Right forelimb (tissue), 1 donor: Measurements from ENCODE around the gene ACSL4.
"Not testable (repeated sequence)": the region's sequence is repeated elsewhere in the genome, so short reads cannot be mapped to it uniquely, and the experiment has no call there.

ENCODE experiments used
- DNase-seq: peaks from one replicate; pipeline ENCODE4 v3.0.0-alpha.2; 2018

Gene ACSL4

DNA sequence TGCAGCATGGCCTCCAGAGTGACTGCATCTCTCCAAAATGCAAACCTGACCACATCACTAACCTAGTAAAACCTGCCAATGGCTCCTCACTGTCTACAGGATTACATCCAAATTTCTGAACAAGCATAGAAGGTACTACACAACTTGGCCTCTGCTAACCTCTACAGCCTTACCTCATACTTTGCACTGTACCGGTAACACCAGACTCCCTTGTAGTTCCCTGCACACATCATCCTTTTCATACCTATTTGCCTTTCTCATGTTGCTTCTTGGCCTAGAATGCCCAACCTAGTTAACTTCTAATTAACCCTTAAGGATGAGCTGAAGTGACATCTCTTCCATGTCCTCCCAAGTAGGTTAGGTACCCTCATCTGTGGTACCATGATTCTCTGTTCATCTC, 74.7 kb downstream of the ACSL4 start:
- DNase-seq = no peak

- DNase-seq = not testable (repeated sequence)
Observed at GRCh38 chrX:109657364-109657763, 75.7 kb downstream of the ACSL4 start.

DNA sequence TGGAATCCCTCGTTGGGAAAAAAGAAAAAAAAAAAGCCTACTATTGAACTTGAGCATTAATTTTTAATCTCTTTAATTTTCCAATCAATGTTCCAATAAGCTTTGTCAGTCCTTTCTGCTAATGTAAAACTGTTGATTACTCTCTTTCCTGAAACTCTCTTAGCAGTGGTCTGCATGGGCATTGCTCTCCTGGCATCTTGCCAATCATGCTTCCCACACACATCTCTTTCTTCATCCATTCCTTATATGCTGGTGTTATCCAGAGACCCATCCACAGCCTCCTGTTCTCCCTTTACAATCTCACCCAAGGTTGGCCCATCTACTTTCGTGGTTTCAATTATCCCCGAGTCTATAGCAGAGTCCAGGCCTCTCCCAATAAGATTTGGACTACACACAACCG, 76.3 kb downstream of the ACSL4 start:
- DNase-seq = no peak

DNA sequence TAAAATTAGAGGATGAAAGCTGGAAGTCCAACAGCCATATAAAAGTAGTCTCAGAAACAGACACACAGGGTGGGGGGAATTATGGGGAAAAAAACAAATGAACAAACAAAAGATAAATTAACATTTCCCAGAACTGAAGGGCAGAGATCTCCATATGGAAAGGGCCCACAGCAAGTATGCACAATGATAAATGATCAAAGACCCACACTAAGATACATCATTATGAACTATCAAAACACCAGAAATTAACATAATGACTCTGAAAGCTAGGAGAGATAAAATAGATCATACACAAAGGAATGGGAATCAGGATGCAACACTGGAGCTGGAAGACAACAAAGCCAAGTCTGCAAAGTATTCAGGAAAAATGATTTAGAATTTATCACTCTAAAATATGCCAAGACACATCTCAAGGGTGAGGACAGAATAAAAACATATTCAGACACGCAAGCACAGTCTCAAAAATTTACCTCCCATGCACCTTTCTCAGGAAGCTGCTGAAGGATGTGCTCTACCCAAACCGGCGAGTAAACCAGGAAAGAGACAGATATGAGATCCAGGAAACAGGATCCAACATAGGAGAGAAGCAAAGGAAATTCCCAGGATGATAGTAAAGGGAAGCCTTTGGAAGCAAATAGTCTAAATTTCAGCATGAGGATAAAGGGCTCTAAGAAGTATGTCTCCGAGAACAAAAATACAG, 77.4 kb downstream of the ACSL4 start:
- DNase-seq = no peak

- DNase-seq = no peak
Observed at GRCh38 chrX:109654516-109655109, 78.4 kb downstream of the ACSL4 start.

GRCh38 chrX:109644671-109645070, 88.4 kb downstream of the ACSL4 start:
- not testable (repeated sequence) for DNase-seq

DNA sequence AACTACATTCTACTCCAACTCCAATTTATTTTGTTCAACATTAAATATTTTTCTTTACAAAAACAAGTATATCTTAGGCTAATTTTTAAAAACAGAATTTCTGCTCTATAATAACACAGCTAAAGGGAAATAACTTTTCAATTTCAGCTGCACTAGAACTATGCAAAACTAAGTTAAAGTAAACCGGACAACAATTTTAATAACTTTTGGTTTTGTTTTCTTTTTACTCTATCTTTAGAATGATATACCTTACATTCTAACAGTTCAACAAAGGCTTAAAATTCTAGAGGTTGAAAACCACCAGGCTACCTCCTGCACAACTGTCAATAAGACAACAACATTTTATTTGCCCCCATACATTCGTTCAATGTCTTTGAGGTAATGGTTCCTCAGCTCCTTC, 89.4 kb downstream of the ACSL4 start:
- DNase-seq = no peak

GRCh38 chrX:109638158-109638557, 94.9 kb downstream of the ACSL4 start:
- DNase-seq = no peak

DNA sequence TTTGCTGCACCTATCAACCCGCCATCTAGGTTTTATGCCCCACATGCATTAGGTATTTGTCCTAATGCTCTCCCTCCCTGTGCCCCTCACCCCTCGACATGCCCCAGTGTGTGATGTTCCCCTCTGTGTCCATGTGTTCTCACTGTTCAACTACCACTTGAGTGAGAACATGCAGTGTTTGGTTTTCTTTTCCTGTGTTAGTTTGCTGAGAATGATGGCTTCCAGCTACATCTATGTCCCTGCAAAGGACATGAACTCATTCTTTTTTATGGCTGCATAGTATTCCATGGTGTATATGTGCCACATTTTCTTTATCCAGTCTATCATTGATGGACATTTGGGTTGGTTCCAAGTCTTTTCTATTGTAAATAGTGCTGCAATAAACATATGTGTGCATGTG, 95.6 kb downstream of the ACSL4 start:
- not testable (repeated sequence) for DNase-seq

DNA sequence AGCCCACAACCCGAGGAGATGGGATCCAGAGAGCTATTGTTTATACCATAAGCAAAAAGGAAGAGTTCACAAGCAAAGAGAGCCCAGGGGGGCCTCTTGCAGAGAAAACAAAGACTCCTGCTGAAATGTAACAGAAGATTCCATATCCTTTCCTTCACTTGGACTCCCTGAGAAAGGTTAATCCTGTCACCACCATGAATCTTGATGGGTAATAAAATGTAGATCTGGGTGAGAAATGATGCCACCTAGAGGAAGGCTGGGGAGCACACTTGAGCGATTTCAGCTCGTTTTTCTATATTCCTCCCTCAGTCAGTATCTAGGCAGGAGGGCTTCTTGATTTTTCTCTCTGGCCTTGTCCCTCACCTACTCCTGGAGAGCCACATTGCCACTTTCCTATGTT, 97.9 kb downstream of the ACSL4 start:
- no peak for DNase-seq

DNA sequence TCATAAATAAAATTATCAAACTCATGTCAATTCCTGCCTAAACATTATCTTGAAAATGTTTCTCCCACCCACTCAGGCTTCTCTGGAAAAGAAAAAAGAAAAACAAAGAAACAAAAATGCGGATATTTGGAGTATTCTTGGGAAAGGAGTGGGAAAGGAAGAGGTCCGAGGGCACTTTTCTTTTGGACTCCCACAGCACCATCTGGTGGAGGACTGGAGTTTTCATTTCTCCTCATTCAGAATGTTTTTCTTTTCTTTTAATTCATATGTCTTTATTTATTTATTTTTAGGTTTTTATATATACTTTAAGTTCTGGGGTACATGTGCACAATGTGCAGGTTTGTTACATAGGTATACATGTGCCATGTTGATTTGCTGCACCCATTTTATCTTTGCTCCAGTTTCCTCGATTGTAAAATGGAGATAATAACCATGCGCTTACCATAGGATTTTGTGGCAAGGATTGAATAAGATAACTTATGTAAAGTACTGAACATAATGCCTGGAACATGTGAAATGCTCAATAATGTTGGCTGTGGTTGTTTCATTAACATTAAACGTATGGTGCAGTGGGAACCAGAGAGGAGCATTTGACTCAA, 100.1 kb downstream of the ACSL4 start:
- DNase-seq = peak; percentile 47

DNA sequence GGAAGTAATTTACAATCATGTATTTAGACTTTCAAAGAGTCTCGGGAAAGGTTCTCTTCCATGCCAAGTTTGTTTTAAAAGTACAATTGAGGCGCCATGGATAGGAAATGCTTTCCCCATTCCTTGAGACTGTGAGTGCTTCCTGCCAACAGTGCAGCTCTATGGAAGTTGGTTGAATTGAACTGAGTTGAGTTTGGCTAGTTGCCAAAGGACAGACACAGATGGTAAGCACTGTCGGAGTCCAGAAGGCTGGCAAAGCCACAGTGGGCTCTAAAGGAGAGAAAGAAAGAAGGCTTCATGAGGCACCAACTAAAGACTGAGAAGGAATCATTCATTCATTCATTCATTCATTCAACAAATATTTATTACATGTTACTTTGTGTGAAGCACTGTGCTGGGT, 103.7 kb downstream of the ACSL4 start:
- no peak for DNase-seq

GRCh38 chrX:109626637-109627036, 106.4 kb downstream of the ACSL4 start:
- DNase-seq = no peak

- DNase-seq = peak; percentile 58
Observed at GRCh38 chrX:109624641-109625616, 108.1 kb downstream of the ACSL4 start, which contains the start of gene KCNE5. TSS of gene KCNE5 (minus strand) at chrX:109625172. CDS start at chrX:109625020, 152 bp downstream.

DNA sequence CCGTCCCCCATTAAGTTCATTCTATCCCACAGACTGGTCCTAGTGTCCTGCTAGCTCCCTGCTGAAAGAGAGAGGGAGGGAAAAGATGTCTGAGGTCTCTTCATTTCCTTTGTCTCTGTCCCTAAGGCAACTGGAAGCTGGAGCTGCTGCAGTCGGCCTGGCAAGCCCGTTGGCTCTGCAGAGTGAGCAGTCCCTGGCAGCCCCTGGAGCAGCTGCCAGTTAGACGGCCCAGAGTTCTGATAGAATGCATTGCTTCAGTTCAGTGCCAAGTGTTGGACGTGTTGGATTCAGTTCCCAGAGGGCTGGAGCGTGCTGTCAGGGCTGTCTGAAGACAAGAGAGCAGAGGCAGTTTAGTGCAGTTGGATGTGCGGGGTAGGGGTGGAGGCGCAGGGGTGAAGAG, 109.1 kb downstream of the ACSL4 start:
- DNase-seq = peak; percentile 48

DNA sequence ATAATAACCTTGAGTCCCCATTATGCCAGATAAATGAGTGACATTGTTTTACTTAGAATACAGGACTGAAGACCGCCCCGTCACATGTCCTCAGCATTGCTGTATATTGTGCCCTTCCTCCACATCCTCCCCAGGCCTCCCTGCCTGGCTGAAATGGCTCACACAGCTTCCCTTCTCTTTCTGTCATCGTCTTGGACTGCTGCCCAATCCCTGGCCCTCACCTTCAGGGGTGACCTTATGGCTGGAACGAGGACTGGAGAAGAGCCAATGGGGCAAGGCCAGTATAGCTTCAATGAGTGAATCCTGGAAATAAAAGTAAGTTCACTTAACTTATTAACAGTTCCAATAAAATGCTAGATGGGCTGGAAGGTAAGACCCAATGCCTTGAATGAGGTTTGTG, 110.8 kb downstream of the ACSL4 start:
- DNase-seq = no peak

- no peak for DNase-seq
Observed at GRCh38 chrX:109619771-109620170, 113.3 kb downstream of the ACSL4 start.

DNA sequence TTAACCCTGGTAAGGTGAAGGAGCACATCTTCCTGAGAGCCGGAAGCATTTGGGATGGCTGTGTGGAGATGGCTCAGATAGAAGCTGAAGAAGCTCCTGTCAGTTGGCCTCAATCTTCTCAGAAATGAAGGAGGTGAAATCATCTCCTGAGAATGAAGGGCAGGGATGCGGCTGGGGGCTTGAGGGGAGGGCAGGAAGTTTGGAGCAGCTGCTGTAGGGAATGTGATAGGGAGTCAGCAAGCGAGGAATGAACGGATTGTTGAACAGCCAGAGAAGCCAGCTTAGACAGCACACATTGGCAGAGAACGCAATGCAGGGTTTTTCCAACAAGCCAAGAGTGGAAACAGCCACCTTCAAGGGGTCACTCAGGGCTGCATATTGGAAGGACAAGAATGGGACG, 118.1 kb downstream of the ACSL4 start:
- no peak for DNase-seq

GRCh38 chrX:109601486-109601885, 131.6 kb downstream of the ACSL4 start:
- DNase-seq = no peak

- DNase-seq = peak; percentile 55
Observed at GRCh38 chrX:109600237-109600651, 132.8 kb downstream of the ACSL4 start.

GRCh38 chrX:109596015-109596414, 137.0 kb downstream of the ACSL4 start:
- no peak for DNase-seq
